ENCODE results near the gene B2M.
A peak's percentile ranks its signal among the peaks of the same experiment; 100 is the strongest.
"Not testable (repeated sequence)": the region's sequence is repeated elsewhere in the genome, so short reads cannot be mapped to it uniquely, and the experiment has no call there.

Gene B2M

GRCh38 chr15:44700676-44701075 lies 10.6 kb upstream of the B2M start:
- not testable (repeated sequence) for DNase-seq

- no peak for DNase-seq
Measured at GRCh38 chr15:44705986-44706385, 5.3 kb upstream of the B2M start.

- DNase-seq = no peak
Measured at GRCh38 chr15:44706401-44706800, 4.9 kb upstream of the B2M start.

GRCh38 chr15:44706946-44707636 lies 4.2 kb upstream of the B2M start:
- DNase-seq = no peak

GRCh38 chr15:44710236-44711095 lies 851 bp upstream of the B2M start:
- no peak for DNase-seq

GRCh38 chr15:44711743-44712345 lies 527 bp downstream of the B2M start:
- peak; percentile 45 for DNase-seq

GRCh38 chr15:44712346-44713005 lies 1.2 kb downstream of the B2M start:
- DNase-seq = no peak

- DNase-seq = no peak
Measured at GRCh38 chr15:44713006-44713966, 2.0 kb downstream of the B2M start.

GRCh38 chr15:44715142-44715796 lies 4.0 kb downstream of the B2M start:
- DNase-seq = no peak

GRCh38 chr15:44715797-44716334 lies 4.5 kb downstream of the B2M start:
- no peak for DNase-seq

- DNase-seq = no peak
Measured at GRCh38 chr15:44716983-44717602, 5.8 kb downstream of the B2M start.

GRCh38 chr15:44718180-44718926 lies 7.0 kb downstream of the B2M start:
- no peak for DNase-seq

GRCh38 chr15:44718927-44719292 lies 7.6 kb downstream of the B2M start:
- DNase-seq = no peak

GRCh38 chr15:44719293-44719999 lies 8.1 kb downstream of the B2M start:
- DNase-seq = no peak

- not testable (repeated sequence) for DNase-seq
Measured at GRCh38 chr15:44720000-44720435, 8.7 kb downstream of the B2M start.

GRCh38 chr15:44720460-44721176 lies 9.3 kb downstream of the B2M start:
- no peak for DNase-seq

GRCh38 chr15:44722011-44722410 lies 10.7 kb downstream of the B2M start:
- no peak for DNase-seq

- DNase-seq = no peak
Measured at GRCh38 chr15:44726136-44726535, 14.8 kb downstream of the B2M start.
